ENCODE measurements around the gene EPHB1.
"Not testable (repeated sequence)": the region's sequence is repeated elsewhere in the genome, so short reads cannot be mapped to it uniquely, and the experiment has no call there.

Gene EPHB1

GRCh38 chr3:135084976-135085375 lies 289.9 kb downstream of the EPHB1 start:
- no peak for DNase-seq (ENCODE audit: low spot score)

- DNase-seq (ENCODE audit: low spot score) = no peak
Measured at GRCh38 chr3:135085652-135086436, 290.8 kb downstream of the EPHB1 start.

GRCh38 chr3:135087782-135088181 lies 292.7 kb downstream of the EPHB1 start:
- DNase-seq (ENCODE audit: low spot score) = no peak

GRCh38 chr3:135089451-135089850 lies 294.4 kb downstream of the EPHB1 start:
- no peak for DNase-seq (ENCODE audit: low spot score)

- DNase-seq (ENCODE audit: low spot score) = no peak
Measured at GRCh38 chr3:135090020-135090717, 295.1 kb downstream of the EPHB1 start.

GRCh38 chr3:135091946-135092345 lies 296.9 kb downstream of the EPHB1 start:
- no peak for DNase-seq (ENCODE audit: low spot score)

- no peak for DNase-seq (ENCODE audit: low spot score)
Measured at GRCh38 chr3:135093121-135093520, 298.1 kb downstream of the EPHB1 start.

- no peak for DNase-seq (ENCODE audit: low spot score)
Measured at GRCh38 chr3:135097276-135097946, 302.4 kb downstream of the EPHB1 start.

- DNase-seq (ENCODE audit: low spot score) = no peak
Measured at GRCh38 chr3:135099734-135100355, 304.8 kb downstream of the EPHB1 start.

- DNase-seq (ENCODE audit: low spot score) = no peak
Measured at GRCh38 chr3:135100366-135100765, 305.3 kb downstream of the EPHB1 start.

GRCh38 chr3:135103917-135104316 lies 308.9 kb downstream of the EPHB1 start:
- no peak for DNase-seq (ENCODE audit: low spot score)

GRCh38 chr3:135106445-135106844 lies 311.4 kb downstream of the EPHB1 start:
- peak; percentile 27 for DNase-seq (ENCODE audit: low spot score)

GRCh38 chr3:135107043-135107442 lies 312.0 kb downstream of the EPHB1 start:
- DNase-seq (ENCODE audit: low spot score) = no peak

- DNase-seq (ENCODE audit: low spot score) = no peak
Measured at GRCh38 chr3:135109681-135110080, 314.6 kb downstream of the EPHB1 start.

- not testable (repeated sequence) for DNase-seq (ENCODE audit: low spot score)
Measured at GRCh38 chr3:135114551-135114950, 319.5 kb downstream of the EPHB1 start.

GRCh38 chr3:135117977-135118376 lies 322.9 kb downstream of the EPHB1 start:
- no peak for DNase-seq (ENCODE audit: low spot score)

GRCh38 chr3:135118792-135119191 lies 323.7 kb downstream of the EPHB1 start:
- DNase-seq (ENCODE audit: low spot score) = no peak

GRCh38 chr3:135125171-135125801 lies 330.2 kb downstream of the EPHB1 start:
- DNase-seq (ENCODE audit: low spot score) = peak; percentile 10

GRCh38 chr3:135127946-135128470 lies 332.9 kb downstream of the EPHB1 start:
- DNase-seq (ENCODE audit: low spot score) = no peak

GRCh38 chr3:135128818-135129217 lies 333.8 kb downstream of the EPHB1 start:
- DNase-seq (ENCODE audit: low spot score) = no peak

GRCh38 chr3:135131290-135131689 lies 336.2 kb downstream of the EPHB1 start:
- no peak for DNase-seq (ENCODE audit: low spot score)
